SJCRH30 (cell line): ENCODE results near the gene SPINT3. TPM values are rescaled to one million over a fixed set of nuclear protein-coding genes. Genes with fewer than 3 reads are reported as not detected.

Source experiments
- DNase-seq, 2 experiments: peaks; one replicate each; pipeline ENCODE4 v3.0.0-alpha.2; 2015 to 2020
- H3K27ac ChIP-seq: fragments of 250-450 bp; sonication (Bioruptor Pico); 2 replicates; pipeline ENCODE4 v1.5.1; 2020; ENCODE audit warnings: mild to moderate bottlenecking, moderate library complexity
- H3K27me3 ChIP-seq: fragments of 250-450 bp; sonication (Bioruptor Pico); 2 replicates; pipeline ENCODE4 v1.5.1; 2020; ENCODE audit warnings: mild to moderate bottlenecking, moderate library complexity
- H3K36me3 ChIP-seq: fragments of 250-450 bp; sonication (Bioruptor Pico); 2 replicates; pipeline ENCODE4 v1.5.1; 2020; ENCODE audit warnings: mild to moderate bottlenecking, moderate library complexity
- H3K4me1 ChIP-seq: fragments of 250-450 bp; sonication (Bioruptor Pico); 2 replicates; pipeline ENCODE4 v1.5.1; 2020; ENCODE audit warnings: mild to moderate bottlenecking, moderate library complexity
- H3K4me3 ChIP-seq: fragments of 250-450 bp; sonication (Bioruptor Pico); 2 replicates; pipeline ENCODE4 v1.5.1; 2020; ENCODE audit warnings: mild to moderate bottlenecking, moderate library complexity
- H3K9me3 ChIP-seq: fragments of 250-450 bp; sonication (Bioruptor Pico); replicated peaks from 2 replicates; pipeline ENCODE4 v1.5.1; 2020; ENCODE audit warnings: mild to moderate bottlenecking, moderate library complexity
- total RNA-seq: library from RNA; depleted of rRNA; stranded (reverse); fragments of >200 nt; shearing (Covaris generic); gene quantifications from 2 replicates; pipeline ENCODE4 v1.2.3, GENCODE V29; 2014; rRNA removed

SPINT3 gene
- total RNA-seq, result not detected in 2 replicates

GRCh38 chr20:45515147-45515913 lies at the start of gene SPINT3:
Gene SPINT3 (minus strand): TSS chr20:45515622. CDS start chr20:45515608, 14 bp downstream.
- no peak within 1 kb of the TSS for H3K27ac ChIP-seq
- no peaks in the 10 kb centered on the region; the same call in 1 of the 2 replicates for H3K9me3 ChIP-seq
- no peak within 1 kb of the TSS for H3K4me3 ChIP-seq
- no peaks in the 10 kb centered on the region for H3K36me3 ChIP-seq
- no peaks in the 10 kb centered on the region; the same call in 1 of the 2 replicates for H3K27me3 ChIP-seq
- H3K4me1 ChIP-seq, result no peaks in the 10 kb centered on the region
- DNase-seq, result no peak

GRCh38 chr20:45564760-45565276 lies 49.4 kb upstream of the SPINT3 start:
- DNase-seq, result no peak
- no peaks in the 10 kb centered on the region for H3K36me3 ChIP-seq
- H3K9me3 ChIP-seq, result no peaks in the 10 kb centered on the region
- no peak overlapping the region for H3K27ac ChIP-seq
- no peak overlapping the region for H3K4me3 ChIP-seq
- no peaks in the 10 kb centered on the region for H3K4me1 ChIP-seq
- H3K27me3 ChIP-seq, result peaks cover 13% of the 10 kb centered on the region; the same call in 1 of the 2 replicates

- H3K27me3 ChIP-seq, result peaks cover 21% of the 10 kb centered on the region
- no peaks in the 10 kb centered on the region for H3K9me3 ChIP-seq
- no peak overlapping the region for H3K4me3 ChIP-seq
- no peaks in the 10 kb centered on the region for H3K36me3 ChIP-seq
- H3K4me1 ChIP-seq, result no peaks in the 10 kb centered on the region
- no peak for DNase-seq
- no peak overlapping the region for H3K27ac ChIP-seq
These were observed 39.8 kb upstream of the SPINT3 start for GRCh38 chr20:45555198-45555597.

- DNase-seq, result no peak
- Histone ChIP-seq H3K27me3 (peaks cover 11% of the 10 kb centered on the region; the same call in 1 of the 2 replicates), H3K36me3 (no peaks in the 10 kb centered on the region), H3K27ac (no peak overlapping the region), H3K9me3 (no peaks in the 10 kb centered on the region), H3K4me1 (no peaks in the 10 kb centered on the region), H3K4me3 (no peak overlapping the region)
These were observed 37.0 kb upstream of the SPINT3 start for GRCh38 chr20:45552456-45552855.

GRCh38 chr20:45550765-45551164 lies 35.3 kb upstream of the SPINT3 start:
- no peak overlapping the region for H3K4me3 ChIP-seq
- no peaks in the 10 kb centered on the region for H3K36me3 ChIP-seq

DNA sequence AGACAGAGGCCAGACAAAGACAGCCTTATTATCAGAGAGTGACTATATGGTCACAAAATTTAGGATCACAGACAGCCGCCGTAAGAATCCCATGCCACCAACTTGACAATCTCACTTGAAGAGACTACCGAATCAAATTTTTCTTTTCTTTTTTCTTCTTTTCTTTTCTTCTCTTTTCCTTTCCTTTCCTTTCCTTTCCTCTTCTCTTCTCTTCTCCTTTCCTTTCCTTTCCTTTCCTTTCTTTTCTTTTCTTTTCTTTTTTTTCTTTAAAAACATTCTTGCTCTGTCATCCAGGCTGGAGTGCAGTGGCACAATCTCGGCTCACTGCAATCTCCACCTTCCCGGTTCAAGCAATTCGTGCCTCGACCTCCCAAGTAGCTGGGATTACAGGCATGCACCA lies 33.0 kb upstream of the SPINT3 start:
- H3K36me3 ChIP-seq, result no peaks in the 10 kb centered on the region
- no peak for DNase-seq
- H3K4me1 ChIP-seq, result no peaks in the 10 kb centered on the region
- H3K9me3 ChIP-seq, result no peaks in the 10 kb centered on the region
- no peak overlapping the region for H3K27ac ChIP-seq
- no peak overlapping the region for H3K4me3 ChIP-seq
- H3K27me3 ChIP-seq, result peaks cover 30% of the 10 kb centered on the region

More at GRCh38 chr20:45550765-45551164, 35.3 kb upstream of the SPINT3 start:
- peaks cover 20% of the 10 kb centered on the region; the same call in 1 of the 2 replicates for H3K27me3 ChIP-seq
- no peak for DNase-seq
- no peaks in the 10 kb centered on the region for H3K9me3 ChIP-seq
- no peak overlapping the region for H3K27ac ChIP-seq
- no peaks in the 10 kb centered on the region for H3K4me1 ChIP-seq

DNA sequence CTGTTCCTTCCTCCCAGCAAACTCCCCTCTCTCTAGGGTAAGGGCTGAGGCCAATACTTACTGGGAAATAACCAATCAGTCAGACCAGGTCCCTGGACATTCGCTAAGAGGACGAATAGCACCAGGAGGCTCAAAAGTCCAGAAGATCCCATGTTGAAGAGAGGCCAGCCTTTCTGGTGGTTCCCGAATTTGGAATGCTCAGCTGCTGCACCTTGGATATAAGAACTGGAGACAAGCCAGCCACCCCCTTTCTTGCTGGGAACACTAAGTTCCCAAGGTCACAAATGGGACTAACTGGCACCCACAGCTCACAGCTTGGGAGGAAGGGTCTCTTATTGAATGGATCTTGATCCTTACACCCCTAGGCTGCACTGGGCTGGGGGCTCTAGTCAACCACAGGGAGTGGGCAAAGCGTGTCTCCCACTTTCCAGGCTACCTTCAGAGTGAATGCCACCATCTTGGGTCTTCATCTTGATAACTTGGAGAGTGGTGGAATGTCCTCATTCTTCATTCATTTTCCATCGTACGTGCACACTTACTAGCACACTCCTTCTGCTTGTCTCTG lies 31.9 kb upstream of the SPINT3 start, which contains the start of gene EPPIN:
Gene EPPIN (minus strand): TSS at position 196 of the 565 bp plus-strand sequence. CDS start 44 bp downstream, at position 152.
- H3K4me1 ChIP-seq, result no peaks in the 10 kb centered on the region
- H3K27ac ChIP-seq, result no peak within 1 kb of the TSS
- no peak for DNase-seq
- no peaks in the 10 kb centered on the region for H3K36me3 ChIP-seq
- no peaks in the 10 kb centered on the region for H3K9me3 ChIP-seq
- no peak within 1 kb of the TSS for H3K4me3 ChIP-seq
- H3K27me3 ChIP-seq, result peaks cover 30% of the 10 kb centered on the region

GRCh38 chr20:45545754-45546453 lies 30.5 kb upstream of the SPINT3 start:
- peaks cover 30% of the 10 kb centered on the region for H3K27me3 ChIP-seq
- no peak overlapping the region for H3K27ac ChIP-seq
- H3K4me1 ChIP-seq, result no peaks in the 10 kb centered on the region
- no peaks in the 10 kb centered on the region for H3K36me3 ChIP-seq
- H3K4me3 ChIP-seq, result no peak overlapping the region
- DNase-seq, result peak in 1 of 2 experiments; percentile 46
- no peaks in the 10 kb centered on the region for H3K9me3 ChIP-seq

DNA sequence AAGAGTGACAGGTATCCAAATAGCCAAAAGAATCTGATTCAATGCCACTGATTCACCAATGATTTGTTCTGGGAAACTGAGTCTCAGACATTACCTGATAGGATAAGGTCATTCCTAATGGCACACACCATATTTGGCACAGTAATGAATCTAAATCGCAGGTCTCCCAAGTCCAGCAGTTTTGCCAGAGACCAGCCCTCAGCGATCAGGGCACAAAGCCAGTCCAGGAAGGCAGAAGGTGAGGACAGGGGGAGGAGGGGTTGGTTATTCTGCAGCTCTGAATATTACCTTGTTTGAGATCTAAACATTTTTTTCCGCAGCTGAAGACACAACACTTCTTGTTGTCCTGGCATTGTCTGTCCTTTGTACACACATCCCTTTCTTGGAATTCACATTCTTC lies 29.9 kb upstream of the SPINT3 start:
- no peak overlapping the region for H3K4me3 ChIP-seq
- no peaks in the 10 kb centered on the region for H3K4me1 ChIP-seq
- peaks cover 30% of the 10 kb centered on the region for H3K27me3 ChIP-seq
- no peaks in the 10 kb centered on the region for H3K36me3 ChIP-seq
- no peaks in the 10 kb centered on the region for H3K9me3 ChIP-seq
- no peak overlapping the region for H3K27ac ChIP-seq
- DNase-seq, result no peak

GRCh38 chr20:45539382-45539781 lies 24.0 kb upstream of the SPINT3 start, which contains the start of gene WFDC6:
Gene WFDC6 (minus strand): TSS chr20:45539482. CDS start chr20:45539407, 75 bp downstream.
- Histone ChIP-seq H3K27ac (no peak within 1 kb of the TSS), H3K27me3 (peaks cover 5% of the 10 kb centered on the region), H3K36me3 (no peaks in the 10 kb centered on the region), H3K4me3 (no peak within 1 kb of the TSS), H3K4me1 (no peaks in the 10 kb centered on the region), H3K9me3 (no peaks in the 10 kb centered on the region)
- no peak for DNase-seq

- no peak for DNase-seq
- Histone ChIP-seq H3K4me3 (no peak overlapping the region), H3K4me1 (no peaks in the 10 kb centered on the region), H3K9me3 (no peaks in the 10 kb centered on the region), H3K36me3 (no peaks in the 10 kb centered on the region), H3K27ac (no peak overlapping the region), H3K27me3 (no peaks in the 10 kb centered on the region; the same call in none of the 2 replicates)
These were observed 22.9 kb upstream of the SPINT3 start for GRCh38 chr20:45538209-45538799.

GRCh38 chr20:45527294-45527693 lies 11.9 kb upstream of the SPINT3 start:
- no peaks in the 10 kb centered on the region for H3K36me3 ChIP-seq
- no peak for DNase-seq
- no peak overlapping the region for H3K27ac ChIP-seq
- H3K4me1 ChIP-seq, result no peaks in the 10 kb centered on the region
- H3K4me3 ChIP-seq, result no peak overlapping the region
- H3K9me3 ChIP-seq, result no peaks in the 10 kb centered on the region; the same call in 1 of the 2 replicates
- H3K27me3 ChIP-seq, result peaks cover 13% of the 10 kb centered on the region

DNA sequence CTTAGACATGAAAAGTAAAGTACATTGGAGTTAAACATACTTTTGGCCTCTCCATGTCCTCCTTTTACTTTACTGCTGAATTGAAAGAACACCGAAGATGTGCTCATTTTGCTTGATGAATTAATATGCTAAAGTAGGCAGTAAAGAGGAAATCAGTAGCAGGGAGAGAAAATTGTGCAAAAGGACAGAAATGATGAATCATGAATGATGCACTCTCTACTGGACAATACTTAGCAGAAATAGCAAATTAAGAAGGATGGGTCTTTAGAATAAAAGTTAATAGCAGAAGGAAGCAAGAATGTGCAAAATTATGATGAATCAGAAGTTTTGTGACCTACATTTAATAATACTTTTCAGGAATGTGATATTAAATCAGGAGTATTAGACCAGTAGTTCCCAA lies 8.4 kb upstream of the SPINT3 start:
- H3K36me3 ChIP-seq, result no peaks in the 10 kb centered on the region
- DNase-seq, result no peak
- H3K4me1 ChIP-seq, result no peaks in the 10 kb centered on the region
- H3K9me3 ChIP-seq, result no peaks in the 10 kb centered on the region; the same call in 1 of the 2 replicates
- no peak overlapping the region for H3K4me3 ChIP-seq
- H3K27ac ChIP-seq, result no peak overlapping the region
- peaks cover 15% of the 10 kb centered on the region for H3K27me3 ChIP-seq

GRCh38 chr20:45518282-45518681 lies 2.9 kb upstream of the SPINT3 start:
- Histone ChIP-seq H3K4me1 (no peaks in the 10 kb centered on the region), H3K9me3 (no peaks in the 10 kb centered on the region; the same call in 1 of the 2 replicates), H3K27ac (no peak overlapping the region), H3K36me3 (no peaks in the 10 kb centered on the region), H3K27me3 (0 out of 2 replicates have a peak, but pooled peaks cover 3% of the 10 kb centered on the region), H3K4me3 (no peak overlapping the region)
- DNase-seq, result no peak
